ENCODE data around the gene MYO3B. TPM values are rescaled to one million over a fixed set of nuclear protein-coding genes. Genes with fewer than 3 reads are reported as not detected.
"Not testable (repeated sequence)": the region's sequence is repeated elsewhere in the genome, so short reads cannot be mapped to it uniquely, and the experiment has no call there.

Gene MYO3B
- total RNA-seq, 1 donor from 2014 or later = 0.05 TPM

DNA sequence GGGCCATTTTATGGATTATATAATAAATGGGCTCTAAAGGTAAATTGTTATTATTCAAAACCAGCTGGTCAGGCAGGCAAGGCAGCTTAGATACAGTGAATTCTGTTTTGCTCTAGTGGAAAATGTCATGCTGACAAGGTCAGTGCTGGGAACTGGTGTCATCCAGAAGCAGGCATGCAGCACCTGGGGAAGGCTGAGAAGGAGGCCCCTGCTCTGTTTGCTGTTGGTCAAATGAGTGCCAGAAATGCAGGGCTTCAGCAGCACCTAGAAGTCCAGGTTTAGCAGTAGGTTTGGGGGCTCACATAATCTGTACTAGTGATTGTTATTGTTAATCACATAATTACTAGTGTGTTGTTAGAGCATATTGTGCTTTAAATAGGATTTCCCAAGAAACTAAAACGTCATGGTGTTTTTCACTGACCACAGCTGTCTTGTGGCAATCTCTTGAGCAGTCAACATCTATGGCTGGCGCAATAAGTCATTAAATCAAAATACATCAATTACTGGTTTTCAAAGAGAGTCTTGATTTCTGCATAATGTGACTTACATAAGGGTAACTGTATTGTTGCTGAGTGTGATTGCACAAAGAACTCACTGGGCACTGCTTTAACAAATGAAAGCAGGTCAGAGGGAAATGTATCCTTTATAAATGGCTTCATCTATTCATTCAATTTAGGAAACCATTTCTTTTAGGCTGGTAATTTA is 99.1 kb downstream of the MYO3B start:
- intact Hi-C loops (cut with DNase I) = no loop called here
- no peak for DNase-seq (ENCODE audit: low spot score)

GRCh38 chr2:170277951-170278350 is 100.0 kb downstream of the MYO3B start:
- DNase-seq (ENCODE audit: low spot score) = no peak

DNA sequence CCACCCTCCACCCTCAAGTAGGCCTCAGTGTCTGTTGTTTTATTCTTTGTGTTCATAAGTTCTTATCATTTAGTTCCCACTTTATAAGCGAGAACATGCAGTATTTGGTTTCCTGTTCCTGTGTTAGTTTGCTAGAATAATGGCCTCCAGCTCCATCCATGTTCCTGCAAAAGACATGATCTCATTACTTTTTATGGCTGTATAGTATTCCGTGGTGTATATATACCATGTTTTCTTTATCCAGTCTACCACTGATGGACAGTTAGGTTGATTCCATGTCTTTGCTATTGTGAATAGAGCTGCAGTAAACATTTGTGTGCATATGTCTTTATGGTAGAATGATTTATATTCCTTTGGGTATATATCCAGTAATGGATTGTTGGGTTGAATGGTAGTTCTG is 101.7 kb downstream of the MYO3B start:
- DNase-seq (ENCODE audit: low spot score); intact Hi-C loops (cut with DNase I): not testable (repeated sequence)

More at GRCh38 chr2:170277951-170278350, 100.0 kb downstream of the MYO3B start:
- intact Hi-C loops (cut with DNase I) = no loop called here

GRCh38 chr2:170282851-170283250 is 104.9 kb downstream of the MYO3B start:
- no peak for DNase-seq (ENCODE audit: low spot score)
- intact Hi-C loops (cut with DNase I) = no loop called here

DNA sequence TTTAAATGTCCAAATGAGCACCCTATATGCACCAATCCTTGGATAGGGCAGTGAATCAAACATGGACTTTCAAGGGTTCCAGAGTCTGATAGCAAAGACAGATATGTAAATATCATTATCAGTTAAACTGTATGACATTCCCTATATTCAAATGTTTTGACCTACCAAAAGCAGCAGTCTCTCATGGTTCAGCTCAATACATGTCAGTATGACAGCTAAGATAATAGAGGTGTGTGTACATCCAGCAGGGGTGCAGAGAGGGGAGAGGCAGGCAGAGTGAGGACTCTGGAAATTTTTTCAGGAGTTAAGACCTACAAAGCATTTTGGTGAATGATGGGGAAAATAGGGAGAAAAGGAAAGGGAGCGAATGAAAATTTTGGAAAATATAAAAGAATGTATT is 106.3 kb downstream of the MYO3B start:
- intact Hi-C loops (cut with DNase I) = no loop called here
- no peak for DNase-seq (ENCODE audit: low spot score)

DNA sequence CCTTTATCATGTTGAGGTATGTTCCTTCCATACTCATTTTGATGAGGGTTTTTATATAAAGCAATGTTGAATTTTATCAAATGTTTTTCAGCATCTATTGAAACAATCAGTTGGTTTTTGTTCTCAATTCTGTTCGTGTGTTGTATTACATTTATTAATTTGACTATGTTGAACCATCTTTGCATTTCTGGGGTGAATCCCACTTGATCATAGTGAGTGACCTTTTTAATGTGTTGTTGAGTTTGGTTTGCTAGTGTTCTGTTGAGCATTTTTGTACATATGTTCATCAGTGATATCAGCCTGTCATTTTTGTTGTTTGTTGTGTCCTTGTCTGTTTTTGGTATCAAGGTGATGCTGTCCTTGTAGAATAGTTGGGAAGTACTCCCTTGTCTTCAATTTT is 110.9 kb downstream of the MYO3B start:
- intact Hi-C loops (cut with DNase I) = no loop called here
- DNase-seq (ENCODE audit: low spot score) = no peak

GRCh38 chr2:170291474-170291873 is 113.5 kb downstream of the MYO3B start:
- DNase-seq (ENCODE audit: low spot score) = no peak
- intact Hi-C loops (cut with DNase I) = no loop called here

GRCh38 chr2:170292415-170292814 is 114.5 kb downstream of the MYO3B start:
- intact Hi-C loops (cut with DNase I) = no loop called here
- DNase-seq (ENCODE audit: low spot score) = no peak

DNA sequence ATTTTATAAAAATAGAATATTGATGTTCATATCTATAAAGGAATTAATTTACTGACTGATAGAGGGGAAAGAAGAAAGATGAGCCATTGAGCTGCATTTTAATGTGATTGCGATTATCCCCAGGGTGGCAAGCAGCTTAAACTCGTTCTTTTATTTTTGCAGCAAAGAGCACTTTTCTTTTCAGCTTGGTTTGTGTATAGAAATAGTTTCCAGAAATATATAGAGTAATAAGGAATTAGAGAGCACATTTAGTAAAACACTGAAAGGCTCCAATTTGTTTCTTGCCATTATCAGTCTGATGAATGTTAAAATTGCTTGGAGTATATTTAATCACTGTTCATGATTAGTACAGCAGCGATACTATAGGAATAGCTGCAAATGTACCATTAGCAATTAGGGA is 119.5 kb downstream of the MYO3B start:
- intact Hi-C loops (cut with DNase I) = no loop called here
- DNase-seq (ENCODE audit: low spot score) = no peak

- intact Hi-C loops (cut with DNase I) = no loop called here
- no peak for DNase-seq (ENCODE audit: low spot score)
Observed at GRCh38 chr2:170298115-170298514, 120.2 kb downstream of the MYO3B start.

- DNase-seq (ENCODE audit: low spot score) = no peak
- intact Hi-C loops (cut with DNase I) = no loop called here
Observed at GRCh38 chr2:170298861-170299429, 121.0 kb downstream of the MYO3B start.

DNA sequence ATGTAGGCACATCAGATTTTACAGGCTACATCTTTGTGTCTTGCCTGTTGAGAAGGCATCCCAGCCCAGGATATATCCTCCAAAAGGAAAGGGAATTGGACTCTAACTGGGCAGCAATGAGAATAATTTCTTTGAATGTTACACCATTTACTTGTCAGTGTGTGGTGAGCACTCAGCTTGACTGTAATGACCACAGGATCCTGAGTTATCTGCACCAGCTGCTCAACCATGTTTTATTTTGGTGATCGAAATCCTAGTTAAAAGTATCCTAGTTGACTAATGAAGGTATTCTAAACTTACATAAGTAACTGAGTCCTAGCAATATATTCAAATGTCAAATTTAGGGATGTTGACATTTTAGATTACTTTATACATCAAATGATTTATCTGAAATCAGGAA is 123.0 kb downstream of the MYO3B start:
- intact Hi-C loops (cut with DNase I) = no loop called here
- no peak for DNase-seq (ENCODE audit: low spot score)

DNA sequence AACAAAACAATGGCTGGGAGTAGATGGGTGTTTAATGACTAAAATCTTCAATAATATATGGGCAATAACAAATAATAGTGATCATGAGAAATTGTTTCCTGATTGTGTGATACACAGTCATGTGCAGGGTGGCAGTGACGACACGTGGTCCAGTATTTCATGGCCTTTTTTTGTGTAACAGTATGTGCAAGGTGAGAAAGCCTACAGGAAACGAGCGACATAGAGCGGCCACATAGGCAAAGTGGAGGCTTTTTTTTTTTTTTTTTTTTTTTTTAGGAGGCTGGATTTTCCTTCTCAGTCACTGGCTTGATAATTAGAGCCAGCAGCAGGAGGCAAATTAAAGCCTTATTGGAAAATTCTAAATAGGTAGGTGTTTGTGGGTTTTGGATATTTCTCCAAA is 123.7 kb downstream of the MYO3B start:
- DNase-seq (ENCODE audit: low spot score) = no peak
- intact Hi-C loops (cut with DNase I) = no loop called here

- no peak for DNase-seq (ENCODE audit: low spot score)
- intact Hi-C loops (cut with DNase I) = no loop called here
Observed at GRCh38 chr2:170305711-170306110, 127.8 kb downstream of the MYO3B start.

DNA sequence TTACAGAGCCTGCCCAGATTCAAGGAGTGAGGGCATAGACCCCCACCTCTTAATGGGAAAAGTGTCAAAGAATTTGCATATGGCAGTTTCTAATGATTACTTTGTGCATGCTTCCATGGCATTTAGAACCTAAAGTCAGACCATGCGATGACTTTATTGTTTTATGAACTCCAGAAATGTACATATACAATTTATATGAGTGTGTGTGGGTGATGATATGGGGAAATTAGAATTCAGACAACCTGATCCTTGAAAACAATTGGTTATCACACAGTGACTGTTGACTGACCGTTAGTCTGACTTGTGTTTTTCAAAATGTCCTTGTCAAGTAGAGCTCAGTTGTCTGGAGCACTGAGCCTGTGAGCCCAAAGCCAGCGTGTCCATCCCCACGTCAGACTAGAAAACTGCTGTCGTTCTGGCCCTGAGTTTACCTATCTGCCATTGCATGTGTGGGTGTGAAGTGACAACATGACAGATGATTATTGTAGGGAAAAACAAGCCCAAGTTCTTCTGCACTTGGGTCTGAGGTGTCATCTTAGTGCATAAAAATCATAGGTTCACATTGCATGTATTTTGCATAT is 128.4 kb downstream of the MYO3B start:
- no peak for DNase-seq (ENCODE audit: low spot score)
- intact Hi-C loops (cut with DNase I) = no loop called here

DNA sequence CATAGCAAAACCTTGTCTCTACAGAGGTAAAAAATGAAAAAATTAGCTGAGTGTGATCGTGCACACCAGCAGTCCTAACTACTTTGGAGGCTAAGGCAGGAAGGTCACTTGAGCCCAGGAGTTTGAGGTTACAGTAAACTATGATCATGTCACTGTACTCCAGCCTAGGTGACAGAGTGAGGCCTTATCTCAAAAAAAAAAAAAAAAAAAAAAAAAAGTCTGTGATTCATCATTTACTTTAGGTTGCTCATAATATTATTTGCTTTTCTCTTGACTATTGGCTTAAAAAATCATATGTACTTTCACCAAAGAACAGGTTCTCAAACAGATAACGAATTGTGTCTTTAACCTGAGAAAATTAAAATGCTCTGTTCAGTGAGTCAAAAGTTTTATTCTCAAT is 129.1 kb downstream of the MYO3B start:
- intact Hi-C loops (cut with DNase I) = no loop called here
- DNase-seq (ENCODE audit: low spot score) = no peak

GRCh38 chr2:170307555-170308351 is 129.8 kb downstream of the MYO3B start:
- DNase-seq (ENCODE audit: low spot score) = no peak
- intact Hi-C loops (cut with DNase I) = no loop called here

GRCh38 chr2:170310876-170311502 is 133.0 kb downstream of the MYO3B start:
- no peak for DNase-seq (ENCODE audit: low spot score)
- intact Hi-C loops (cut with DNase I) = no loop called here

DNA sequence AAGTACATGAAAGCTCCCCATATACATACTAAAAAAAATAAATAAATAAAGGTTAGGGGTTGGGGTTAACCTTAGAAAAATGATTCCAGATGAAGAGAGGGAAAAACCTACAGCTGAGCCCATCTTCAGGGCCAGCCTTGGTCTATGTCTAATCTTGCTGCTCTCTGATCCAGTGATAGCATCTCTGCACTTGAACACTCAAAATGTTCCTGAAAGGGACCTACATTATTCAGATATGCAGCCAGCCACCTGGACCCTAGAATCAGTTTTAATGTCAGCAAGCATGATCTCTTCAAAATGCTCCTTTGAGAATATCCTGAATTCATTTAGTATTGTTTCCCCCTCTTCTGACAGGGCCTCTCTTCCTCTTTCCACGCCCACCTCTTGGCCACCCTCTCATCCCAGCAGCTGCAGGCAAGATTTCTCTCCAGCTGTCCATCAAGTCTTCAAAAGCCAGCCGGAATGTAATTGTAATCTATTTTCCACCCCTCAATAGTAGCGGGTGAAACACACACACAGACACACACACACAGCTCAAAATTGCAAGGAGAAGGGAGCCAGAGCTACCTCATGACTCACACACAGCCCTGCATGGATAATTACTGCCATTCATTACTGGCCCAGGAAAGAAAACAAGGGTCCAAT is 135.5 kb downstream of the MYO3B start:
- intact Hi-C loops (cut with DNase I) = no loop called here

GRCh38 chr2:170313992-170314348 is 136.0 kb downstream of the MYO3B start:
- intact Hi-C loops (cut with DNase I) = no loop called here
- DNase-seq (ENCODE audit: low spot score) = no peak

More for the DNA sequence above, 135.5 kb downstream of the MYO3B start:
- DNase-seq (ENCODE audit: low spot score) = no peak
